Ishikawa (cell line): Measurements from ENCODE around the gene CLCF1.

Source experiments
- CREB1 ChIP-seq: IDR thresholded peaks from 2 replicates; pipeline ENCODE4 v1.6.1; 2012; ENCODE audit warnings: low read depth
- EGR1 ChIP-seq: IDR thresholded peaks from 2 replicates; pipeline ENCODE4 v1.6.1; 2012
- EP300 ChIP-seq: IDR thresholded peaks from 2 replicates; pipeline ENCODE4 v1.6.1; 2012; ENCODE audit warnings: borderline replicate concordance
- FOXM1 ChIP-seq: IDR thresholded peaks from 2 replicates; pipeline ENCODE4 v1.6.1; 2012; ENCODE audit warnings: low read depth, borderline replicate concordance
- MAX ChIP-seq: IDR thresholded peaks from 2 replicates; pipeline ENCODE4 v1.6.1; 2012
- NFIC ChIP-seq: IDR thresholded peaks from 2 replicates; pipeline ENCODE4 v1.6.1; 2012
- RAD21 ChIP-seq: IDR thresholded peaks from 2 replicates; pipeline ENCODE4 v1.6.1; 2012; ENCODE audit warnings: low read depth
- TAF1 ChIP-seq: IDR thresholded peaks from 2 replicates; pipeline ENCODE4 v1.6.1; 2012; ENCODE audit warnings: low read depth, mild to moderate bottlenecking
- TCF12 ChIP-seq: IDR thresholded peaks from 2 replicates; pipeline ENCODE4 v1.6.1; 2012; ENCODE audit warnings: low read depth
- TEAD4 ChIP-seq: IDR thresholded peaks from 2 replicates; pipeline ENCODE4 v1.6.1; 2012
- USF1 ChIP-seq: IDR thresholded peaks from 2 replicates; pipeline ENCODE4 v1.6.1; 2012
- YY1 ChIP-seq: IDR thresholded peaks from 2 replicates; pipeline ENCODE4 v1.6.1; 2012; ENCODE audit warnings: low read depth
- ZBTB7A ChIP-seq: IDR thresholded peaks from 2 replicates; pipeline ENCODE4 v1.6.1; 2012; ENCODE audit warnings: low read depth
- TF ChIP-seq, protein P1 (sequence below): IDR thresholded peaks from 2 replicates; pipeline ENCODE4 v1.6.1; 2012; ENCODE audit warnings: low read depth, mild to moderate bottlenecking

CLCF1 gene

DNA sequence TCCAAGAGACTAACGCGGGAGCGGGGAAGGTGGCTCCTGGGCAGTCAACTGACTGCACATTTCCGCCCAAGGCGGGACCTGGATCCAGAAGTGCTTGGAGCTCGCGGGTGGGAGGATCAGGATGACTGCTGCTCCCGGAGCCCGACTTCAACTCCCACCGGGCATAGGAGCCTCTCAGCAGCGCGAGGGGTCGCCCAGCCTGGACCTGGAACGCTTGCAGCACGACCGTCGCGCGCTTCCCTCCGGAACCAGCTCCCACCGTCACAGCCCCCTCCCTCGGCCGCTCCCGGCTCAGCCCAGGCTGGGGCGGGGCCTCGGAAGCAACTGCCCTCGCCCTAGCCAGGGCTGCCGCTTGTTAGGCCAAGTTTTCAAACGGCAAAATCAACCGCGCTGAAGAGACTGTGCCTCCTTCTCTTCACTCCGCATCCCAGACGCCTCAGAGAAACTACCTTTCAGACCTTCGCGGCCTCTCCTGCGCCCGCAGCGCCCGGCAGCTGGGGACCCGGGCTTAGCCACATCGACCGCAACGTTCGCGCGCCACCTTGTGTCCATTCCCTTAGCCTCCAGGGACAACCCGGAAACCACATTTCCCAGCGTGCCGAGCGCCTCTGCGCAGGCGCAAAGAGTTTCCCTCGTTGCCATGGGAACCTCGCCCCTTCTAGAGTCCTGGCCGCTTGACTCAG lies 56.1 kb downstream of the CLCF1 start:
- TF ChIP-seq EP300 (no peak), YY1 (peak; percentile 11; the same call in 1 of the 2 replicates), MAX (peak; percentile 53), RAD21 (peak; percentile 94), TAF1 (peak; percentile 77), FOXM1 (no peak)

- TF ChIP-seq, protein P1, sequence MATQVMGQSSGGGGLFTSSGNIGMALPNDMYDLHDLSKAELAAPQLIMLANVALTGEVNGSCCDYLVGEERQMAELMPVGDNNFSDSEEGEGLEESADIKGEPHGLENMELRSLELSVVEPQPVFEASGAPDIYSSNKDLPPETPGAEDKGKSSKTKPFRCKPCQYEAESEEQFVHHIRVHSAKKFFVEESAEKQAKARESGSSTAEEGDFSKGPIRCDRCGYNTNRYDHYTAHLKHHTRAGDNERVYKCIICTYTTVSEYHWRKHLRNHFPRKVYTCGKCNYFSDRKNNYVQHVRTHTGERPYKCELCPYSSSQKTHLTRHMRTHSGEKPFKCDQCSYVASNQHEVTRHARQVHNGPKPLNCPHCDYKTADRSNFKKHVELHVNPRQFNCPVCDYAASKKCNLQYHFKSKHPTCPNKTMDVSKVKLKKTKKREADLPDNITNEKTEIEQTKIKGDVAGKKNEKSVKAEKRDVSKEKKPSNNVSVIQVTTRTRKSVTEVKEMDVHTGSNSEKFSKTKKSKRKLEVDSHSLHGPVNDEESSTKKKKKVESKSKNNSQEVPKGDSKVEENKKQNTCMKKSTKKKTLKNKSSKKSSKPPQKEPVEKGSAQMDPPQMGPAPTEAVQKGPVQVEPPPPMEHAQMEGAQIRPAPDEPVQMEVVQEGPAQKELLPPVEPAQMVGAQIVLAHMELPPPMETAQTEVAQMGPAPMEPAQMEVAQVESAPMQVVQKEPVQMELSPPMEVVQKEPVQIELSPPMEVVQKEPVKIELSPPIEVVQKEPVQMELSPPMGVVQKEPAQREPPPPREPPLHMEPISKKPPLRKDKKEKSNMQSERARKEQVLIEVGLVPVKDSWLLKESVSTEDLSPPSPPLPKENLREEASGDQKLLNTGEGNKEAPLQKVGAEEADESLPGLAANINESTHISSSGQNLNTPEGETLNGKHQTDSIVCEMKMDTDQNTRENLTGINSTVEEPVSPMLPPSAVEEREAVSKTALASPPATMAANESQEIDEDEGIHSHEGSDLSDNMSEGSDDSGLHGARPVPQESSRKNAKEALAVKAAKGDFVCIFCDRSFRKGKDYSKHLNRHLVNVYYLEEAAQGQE = no peak
- no peak for TF ChIP-seq TEAD4
- TF ChIP-seq CREB1 = no peak
- no peak for TF ChIP-seq YY1
- TF ChIP-seq TCF12 = no peak
- no peak for TF ChIP-seq RAD21
- TF ChIP-seq USF1 = no peak
Observed at GRCh38 chr11:67316882-67317204, 56.6 kb downstream of the CLCF1 start.

DNA sequence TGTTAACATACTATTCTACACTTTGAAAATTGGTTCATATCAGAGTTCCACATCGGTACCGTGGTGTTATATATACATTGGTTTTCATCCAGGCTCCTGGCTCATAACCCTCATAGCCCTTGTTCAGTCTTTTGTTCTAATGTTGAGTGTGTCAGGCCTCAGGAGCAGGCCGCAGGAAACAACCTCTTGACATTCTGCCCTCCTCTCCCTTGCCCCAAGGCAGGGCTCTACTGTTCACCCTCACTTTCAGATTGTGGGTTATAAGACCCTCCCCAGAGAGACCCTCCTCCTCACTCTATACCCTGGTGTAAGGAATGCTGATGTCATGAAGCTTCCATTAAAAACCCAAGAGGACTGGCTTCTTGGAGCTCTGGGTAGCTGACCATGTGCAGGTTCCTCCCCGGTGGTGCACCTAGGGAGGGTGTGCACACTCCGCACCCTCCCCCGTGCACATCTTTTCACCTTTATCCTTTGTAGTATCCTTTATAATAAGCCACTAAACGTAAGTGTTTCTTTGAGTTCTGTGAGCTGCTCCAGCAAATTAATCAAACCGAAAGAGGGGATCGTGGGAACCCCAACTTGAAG lies 58.0 kb downstream of the CLCF1 start:
- TF ChIP-seq TCF12 (no peak), YY1 (no peak), EP300 (no peak), EGR1 (no peak), USF1 (no peak), TEAD4 (no peak), TAF1 (no peak), NFIC (no peak), FOXM1 (no peak), ZBTB7A (no peak)
- TF ChIP-seq, protein P1 = no peak

- TF ChIP-seq NFIC = no peak
- TF ChIP-seq YY1 = no peak
- TF ChIP-seq EGR1 = no peak
- no peak for TF ChIP-seq MAX
- TF ChIP-seq, protein P1 = no peak
Observed at GRCh38 chr11:67314218-67314617, 59.2 kb downstream of the CLCF1 start.
